GM21367 (cell line): Measurements from ENCODE around the gene CERK.
"Not testable (repeated sequence)": the region's sequence is repeated elsewhere in the genome, so short reads cannot be mapped to it uniquely, and the experiment has no call there.

Source experiments
- ATAC-seq: cut with Tn5 transposase; IDR thresholded peaks from one replicate; pipeline ENCODE4 v1.9.1; 2021; ENCODE audit not compliant: unreplicated experiment

Gene CERK

DNA sequence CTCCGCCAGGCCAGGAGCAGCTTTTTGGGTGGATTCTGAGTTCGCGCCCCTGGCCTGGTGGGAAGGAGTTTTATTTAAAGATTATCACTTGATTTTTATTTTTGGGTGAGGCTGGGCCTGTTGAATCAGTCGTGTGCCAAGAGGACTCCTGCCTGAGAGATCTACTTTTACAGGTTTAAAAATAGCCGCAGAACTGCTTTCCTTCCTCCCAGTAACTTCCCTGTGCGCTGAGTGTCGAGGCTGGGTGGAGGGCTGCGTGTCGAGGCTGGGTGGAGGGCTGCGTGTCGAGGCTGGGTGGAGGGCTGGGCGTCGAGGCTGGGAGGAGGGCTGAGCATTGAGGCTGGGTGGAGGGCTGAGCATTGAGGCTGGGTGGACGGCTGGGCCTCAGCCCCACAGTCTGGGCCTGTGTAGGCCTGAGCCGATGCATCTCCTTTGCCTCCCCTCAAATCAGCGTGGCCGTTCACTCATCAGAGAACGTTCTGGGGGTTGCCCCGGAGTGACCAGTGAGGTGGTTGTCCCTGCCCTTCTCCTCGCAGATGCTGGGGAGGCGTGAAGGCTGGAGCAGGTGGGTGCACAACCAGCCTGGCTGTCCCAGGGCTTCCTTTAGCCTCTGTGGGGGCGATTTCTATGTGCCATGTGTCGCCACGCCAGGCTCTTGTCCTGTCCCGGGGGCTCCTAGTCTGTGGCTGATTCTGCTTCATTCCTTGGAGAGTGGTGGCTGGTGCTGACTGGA is 87.8 kb downstream of the CERK start:
- ATAC-seq, result no peak

DNA sequence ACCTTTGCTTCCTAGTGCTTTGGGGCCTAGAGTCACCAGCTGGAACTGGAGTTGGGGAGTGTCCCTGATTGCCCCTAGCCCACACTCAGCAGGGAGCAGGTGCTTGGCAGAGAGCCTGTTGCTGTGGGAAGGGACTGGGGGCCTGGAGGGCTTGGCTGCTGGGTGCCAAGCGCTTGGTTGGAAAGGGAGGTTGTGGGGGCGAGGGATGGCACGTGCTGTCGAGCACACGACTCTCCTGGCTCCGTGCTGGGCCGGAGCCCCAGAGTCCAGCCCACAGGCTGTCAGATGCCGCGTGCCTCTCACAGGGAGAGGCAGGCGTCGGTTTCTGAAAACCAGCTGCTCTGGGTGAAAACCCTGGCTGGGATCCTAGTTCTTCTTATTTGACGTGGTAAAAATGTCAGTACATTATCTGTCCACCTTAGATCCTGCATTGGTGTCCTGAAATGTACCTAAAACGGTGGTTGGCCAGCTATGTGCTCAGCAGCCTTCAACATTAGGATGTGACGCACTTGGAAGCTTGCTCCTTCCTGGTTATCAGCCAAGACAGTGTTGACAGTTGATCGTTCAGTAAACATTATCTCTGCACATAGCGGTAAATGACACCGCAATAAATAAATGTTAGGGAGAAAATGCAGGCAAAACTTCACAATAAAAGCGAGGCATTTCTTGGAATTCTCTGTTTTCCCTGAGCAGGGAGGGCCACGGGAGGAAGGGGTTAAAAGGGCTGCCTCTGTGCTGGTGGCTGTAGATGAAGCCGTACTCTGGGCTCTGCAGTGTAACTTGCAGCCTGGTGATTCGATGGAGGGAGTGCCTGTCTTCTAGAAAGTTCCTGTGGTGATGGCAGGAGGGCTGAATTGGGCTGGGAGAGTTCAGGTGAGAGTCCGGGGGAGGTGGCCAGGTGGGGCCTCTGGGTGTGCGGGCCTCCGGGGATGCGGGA is 88.6 kb downstream of the CERK start:
- no peak for ATAC-seq

DNA sequence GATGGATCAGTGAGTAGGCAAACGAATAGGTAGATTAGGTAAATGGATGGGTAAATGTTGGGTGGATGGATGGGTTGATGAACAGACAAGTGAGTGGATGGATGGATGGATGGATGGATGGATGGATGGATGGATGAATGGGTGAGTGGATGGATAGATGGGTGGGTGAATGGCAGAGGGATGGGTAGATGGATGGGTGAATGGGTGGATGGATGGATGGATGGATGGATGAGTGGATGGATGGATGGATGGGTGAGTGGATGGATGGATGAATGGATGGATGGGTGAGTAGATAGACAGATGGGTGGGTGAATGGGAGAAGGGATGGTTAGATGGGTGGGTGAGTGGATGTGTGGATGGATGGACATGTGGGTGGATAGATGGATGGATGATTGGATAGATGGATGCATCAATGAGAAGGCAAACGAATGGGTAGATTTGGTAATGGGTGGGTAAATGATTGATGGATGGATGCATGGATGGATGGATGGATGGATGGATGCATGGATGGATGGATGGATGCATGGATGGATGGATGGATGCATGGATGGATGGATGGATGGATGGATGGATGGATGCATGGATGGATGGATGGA is 89.7 kb downstream of the CERK start:
- ATAC-seq, result not testable (repeated sequence)

DNA sequence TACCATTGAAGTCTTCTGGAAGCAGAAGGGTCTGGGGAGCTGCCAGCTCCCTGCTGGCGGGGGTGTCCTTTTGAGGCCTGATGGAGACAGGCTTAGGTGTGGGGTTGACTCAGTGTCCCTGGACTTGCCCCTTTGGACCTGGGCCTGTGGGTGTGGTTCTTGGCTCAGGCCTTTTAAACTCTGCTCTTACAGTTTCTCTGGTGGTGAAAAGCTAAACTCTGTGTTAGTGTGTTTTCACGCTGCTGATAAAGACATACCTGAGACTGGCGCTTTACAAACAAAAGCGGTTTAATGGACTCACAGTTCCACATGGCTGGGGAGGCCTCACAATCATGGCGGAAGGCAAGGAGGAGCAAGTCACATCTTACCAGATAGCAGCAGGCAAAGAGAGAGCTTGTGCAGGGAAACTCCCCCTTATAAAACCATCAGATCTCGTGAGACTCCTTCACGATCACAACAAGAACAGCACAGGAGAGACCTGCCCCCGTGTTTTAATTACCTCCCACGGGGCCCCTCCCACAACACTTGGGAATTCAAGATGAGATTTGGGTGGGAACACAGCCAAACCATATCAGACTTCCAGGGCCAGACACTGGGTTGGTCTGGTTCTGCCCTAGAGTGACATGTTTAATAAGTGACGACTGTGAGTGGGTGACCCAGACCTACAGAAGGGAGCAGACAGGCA is 91.4 kb downstream of the CERK start:
- no peak for ATAC-seq

DNA sequence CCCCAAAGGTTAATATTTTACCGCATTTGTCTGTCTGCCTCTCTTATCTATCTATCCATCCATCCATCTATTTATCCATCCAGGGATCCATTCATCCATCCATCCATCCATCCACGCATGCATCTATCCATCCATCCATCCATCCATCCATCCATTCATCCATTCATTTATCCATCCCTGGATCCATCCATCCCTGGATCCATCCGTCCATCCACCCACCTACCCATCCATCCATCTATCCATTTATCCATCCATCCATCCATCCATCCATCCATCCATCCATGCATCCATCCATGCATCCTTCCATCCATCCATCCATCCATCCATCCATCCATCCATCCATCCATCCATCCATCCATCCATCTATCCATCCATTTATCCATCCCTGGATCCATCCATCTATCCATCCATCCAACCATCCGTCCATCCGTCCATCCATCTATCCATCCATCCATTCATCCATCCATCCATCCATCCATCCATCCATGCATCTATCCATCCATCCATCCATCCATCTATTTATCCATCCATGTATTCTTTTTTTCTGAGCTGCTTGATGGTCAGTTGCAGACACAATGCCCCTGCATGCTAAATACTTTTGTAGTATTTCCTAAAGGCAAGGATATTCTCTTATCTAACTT is 95.1 kb downstream of the CERK start:
- ATAC-seq, result not testable (repeated sequence)

DNA sequence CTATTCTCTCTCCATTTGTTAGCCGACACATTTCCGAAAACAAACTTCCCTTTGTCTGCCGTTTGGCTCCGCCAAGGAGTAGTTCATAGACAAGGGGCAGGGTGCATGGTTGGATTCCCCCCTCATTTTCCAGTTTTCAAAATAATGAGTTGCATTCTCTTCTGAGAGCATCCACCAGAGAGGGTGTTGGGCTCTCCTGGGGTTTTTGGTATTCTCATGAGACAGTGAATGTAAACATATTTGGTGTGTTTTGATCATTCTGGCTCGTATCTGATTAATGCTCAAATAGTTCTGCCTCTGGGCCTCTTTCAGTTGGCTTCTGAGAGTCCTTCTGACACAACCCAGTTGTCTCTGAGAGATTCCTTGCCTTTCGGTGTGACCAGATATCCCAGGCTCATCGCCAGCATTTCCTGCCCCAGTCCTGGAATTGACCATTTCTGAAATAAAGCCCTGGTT is 96.2 kb downstream of the CERK start:
- ATAC-seq, result no peak

DNA sequence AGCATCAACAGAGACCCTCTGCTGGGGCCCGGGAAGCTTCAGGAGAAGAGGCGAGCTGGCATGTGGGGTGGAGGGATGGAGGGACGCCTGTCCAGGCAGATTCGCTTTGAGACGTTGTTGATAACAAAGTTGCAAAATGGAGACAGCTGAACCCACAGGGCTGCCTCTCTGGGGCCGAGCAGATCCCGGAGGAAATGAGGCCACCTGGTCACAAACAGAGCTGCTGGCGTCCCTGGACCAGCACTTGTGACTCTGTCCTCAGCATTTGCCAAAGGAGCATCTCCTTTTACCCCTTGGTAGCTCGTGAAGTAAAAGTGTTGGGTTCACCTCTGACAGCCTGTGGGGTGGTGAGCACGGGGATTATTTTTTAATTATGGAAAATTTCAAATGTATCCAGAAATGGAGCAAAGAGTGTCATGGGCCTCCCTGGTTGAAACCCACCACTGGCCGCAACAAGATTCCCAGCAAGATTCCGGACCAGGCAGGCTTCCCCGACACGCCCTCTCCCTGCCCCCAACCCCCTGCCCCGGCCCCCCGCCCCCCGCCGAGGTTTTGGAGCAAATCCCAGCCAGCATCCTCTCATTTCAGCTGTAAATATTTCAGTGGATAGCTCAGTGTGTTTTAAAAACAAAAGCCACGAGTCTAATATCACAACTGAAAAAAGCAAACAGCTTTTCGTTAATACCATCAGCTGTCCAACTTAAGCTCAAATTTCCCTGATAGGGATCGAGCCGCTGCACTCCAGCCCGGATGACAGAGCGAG is 97.6 kb downstream of the CERK start:
- no peak for ATAC-seq

DNA sequence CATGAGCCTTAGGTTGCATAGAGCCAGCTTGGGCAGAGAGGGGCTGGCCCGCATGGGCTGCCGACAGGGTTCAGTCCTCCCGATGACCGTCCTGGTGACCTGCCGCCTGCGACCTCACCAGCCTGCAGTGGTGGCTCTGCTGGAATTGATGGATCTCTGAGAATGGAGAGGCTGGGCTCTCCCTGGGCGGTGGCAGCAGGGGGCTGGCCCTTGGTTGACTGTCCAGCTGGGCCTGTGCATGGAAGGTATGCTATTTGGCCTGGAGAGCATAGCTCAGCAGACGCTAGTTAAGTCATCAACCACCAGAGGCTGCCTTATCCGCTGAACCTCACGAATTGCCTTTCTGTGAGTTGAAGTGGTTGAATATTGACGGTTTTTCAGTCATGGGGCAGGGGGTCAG is 98.2 kb downstream of the CERK start:
- ATAC-seq, result no peak

DNA sequence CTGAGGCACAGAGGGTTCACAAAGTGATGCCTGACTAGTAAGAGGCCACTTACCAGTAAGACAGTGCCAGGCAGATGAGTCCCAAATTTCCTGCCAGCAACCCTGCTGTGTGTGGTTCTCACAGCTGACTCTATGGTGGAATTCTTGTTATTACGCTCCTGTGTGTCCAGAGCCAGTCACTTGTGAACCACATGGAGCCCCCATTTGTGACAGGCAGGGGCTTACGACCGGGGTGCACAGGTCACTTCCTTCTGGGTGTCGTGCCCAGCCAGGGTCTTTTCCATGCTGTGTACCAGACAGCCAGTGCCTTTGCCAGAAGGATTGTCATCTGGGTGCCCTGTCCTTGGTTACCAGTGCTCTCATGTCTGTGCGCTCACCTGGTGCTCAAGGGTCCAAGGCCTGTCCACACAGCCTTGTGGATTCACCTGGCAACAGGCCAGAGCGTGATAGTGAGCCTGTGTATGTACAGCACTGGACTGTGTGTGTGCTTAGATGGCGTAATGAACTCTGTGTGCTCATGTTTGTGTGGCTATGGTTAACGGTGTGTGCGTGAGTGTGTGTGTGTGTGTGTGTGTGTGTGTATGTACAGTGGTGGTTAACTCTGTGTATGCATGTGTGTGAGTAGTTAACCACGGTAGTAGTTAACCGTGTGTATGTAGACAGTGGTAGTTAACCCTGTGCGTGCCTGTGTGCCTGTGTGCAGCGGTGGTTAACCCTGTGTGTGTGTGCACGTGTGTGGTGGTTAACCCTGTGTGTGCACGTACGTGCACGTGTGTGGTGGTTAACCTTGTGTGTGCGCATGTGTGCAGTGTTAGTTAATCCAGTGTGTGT is 99.2 kb downstream of the CERK start:
- no peak for ATAC-seq

DNA sequence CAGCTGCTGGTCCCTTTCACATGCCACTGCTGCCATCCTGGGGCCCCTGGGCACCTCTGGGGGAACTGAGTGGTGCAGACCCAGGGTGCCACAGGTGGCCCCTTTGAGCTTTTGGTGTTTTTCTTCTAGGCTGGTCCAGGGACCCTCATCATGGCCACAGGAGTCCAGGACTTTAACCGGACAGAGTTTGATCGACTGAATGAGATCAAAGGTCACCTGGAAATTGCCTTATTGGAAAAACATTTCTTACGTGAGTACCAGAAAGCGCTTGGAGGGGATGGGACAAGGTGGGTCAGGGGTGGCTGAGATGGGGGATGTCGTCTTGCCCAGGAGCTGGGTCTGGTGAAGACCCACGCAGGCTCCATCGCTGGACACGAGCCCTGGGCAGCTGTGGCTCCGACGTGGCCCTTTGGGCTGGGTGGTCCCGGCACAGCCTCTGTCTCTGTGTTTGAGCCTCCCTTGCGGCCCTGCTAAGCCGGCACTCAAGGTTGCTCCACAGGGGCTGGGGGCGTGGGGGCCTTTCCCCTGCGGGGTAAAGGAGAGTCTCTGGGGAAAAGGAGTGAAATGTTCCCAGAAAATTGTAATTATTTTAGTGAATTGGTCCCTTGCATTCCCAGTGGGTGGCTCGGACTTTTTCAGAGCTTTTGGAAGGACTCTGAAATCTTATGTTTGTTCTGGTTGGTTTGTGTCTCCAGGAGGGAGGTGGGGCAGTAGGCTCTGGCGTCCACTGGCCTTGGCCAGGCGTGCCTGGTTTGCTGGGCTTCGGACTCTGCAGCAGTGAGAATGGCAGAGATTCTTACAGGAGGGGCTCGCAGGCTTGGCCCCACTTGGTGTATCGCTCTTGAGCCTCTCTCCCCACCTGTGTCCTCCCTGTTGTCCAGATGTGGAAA is 100.1 kb downstream of the CERK start:
- ATAC-seq, result no peak

DNA sequence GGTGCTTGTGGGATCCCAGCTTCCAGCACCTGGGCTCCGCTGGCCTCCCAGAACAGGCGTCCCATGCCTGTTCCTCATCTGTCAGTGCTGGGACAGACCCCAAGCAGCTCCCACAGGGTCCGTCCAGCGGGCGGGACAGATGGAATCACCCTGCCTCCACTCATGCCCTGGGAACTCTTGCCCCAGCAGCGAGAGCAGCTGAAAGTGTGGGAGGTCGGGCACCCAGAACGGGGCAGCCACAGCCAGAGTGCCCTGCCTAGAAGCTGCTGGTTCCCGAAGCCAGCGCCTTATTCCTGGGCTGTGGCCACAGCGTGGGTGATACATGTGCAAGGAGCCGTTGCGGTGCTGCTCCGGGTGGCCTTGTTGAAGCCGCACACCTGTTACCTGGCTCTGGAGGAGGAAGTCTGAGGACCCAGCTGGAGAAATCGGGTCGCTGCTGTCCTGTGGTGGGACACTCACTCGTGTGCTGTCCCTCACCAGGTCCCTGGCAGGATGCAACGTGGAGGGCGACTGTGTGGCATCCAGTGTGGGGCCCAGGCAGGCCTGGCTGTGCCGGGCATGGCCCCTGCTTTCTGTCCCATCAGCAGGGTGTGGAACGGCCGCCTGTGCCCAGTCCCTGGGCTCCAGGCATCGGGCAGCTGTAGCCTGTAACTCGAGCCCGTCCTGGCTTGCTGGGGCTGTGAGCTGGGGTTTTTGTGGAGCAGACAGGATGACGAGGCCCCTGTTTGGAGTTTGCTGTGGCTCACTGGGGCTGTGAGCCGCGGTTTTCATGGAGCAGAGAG is 101.6 kb downstream of the CERK start:
- ATAC-seq, result no peak

DNA sequence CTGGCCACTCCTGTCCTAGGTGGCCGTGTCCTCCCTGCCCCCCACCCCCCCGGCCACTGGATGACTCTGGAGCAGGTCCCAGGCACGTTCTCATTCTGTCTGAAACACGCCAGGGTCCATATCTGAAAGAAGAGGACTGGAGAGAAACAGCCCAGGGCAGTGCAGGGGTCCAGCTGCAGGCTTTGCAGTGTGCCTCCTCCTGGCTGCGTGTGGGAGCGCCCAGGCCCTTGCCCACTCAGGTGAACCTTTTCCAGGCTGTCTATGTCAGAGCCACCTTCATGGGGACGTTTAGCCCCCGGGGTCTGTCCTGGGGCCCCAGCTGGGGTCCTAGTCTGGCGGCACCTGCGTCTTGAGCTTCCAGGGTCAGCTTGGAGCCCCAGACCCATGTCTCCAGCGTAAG is 102.3 kb downstream of the CERK start:
- no peak for ATAC-seq

DNA sequence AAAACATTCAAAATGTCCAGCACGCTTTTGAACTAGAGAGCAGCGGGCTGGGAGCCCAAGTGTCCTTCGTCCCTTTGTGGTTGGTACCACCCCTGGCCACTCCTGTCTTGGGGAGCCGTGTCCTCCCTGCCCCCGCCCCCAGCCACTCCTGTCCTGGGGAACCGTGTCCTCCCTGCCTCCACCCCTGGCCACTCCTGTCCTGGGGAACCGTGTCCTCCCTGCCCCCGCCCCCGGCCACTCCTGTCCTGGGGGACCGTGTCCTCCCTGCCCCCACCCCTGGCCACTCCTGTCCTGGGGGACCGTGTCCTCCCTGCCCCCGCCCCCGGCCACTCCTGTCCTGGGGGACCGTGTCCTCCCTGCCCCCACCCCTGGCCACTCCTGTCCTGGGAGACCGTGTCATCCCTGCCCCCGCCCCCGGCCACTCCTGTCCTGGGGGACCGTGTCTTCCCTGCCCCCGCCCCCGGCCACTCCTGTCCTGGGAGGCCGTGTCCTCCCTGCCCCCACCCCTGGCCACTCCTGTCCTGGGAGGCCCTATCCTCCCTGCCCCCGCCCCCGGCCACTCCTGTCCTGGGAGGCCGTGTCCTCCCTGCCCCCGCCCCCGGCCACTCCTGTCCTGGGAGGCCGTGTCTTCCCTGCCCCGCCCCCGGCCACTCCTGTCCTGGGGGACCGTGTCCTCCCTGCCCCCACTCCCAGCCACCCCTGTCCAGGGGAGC is 102.9 kb downstream of the CERK start:
- not testable (repeated sequence) for ATAC-seq
